Tibial artery (tissue), 4 donors: Measurements from ENCODE around the gene KCNK7.
A peak's percentile ranks its signal among the peaks of the same experiment; 100 is the strongest.

ENCODE experiments used
- DNase-seq, 2 donors: peaks; one replicate each; pipeline ENCODE4 v3.0.0-alpha.2; 2019
- H3K27ac ChIP-seq, 2 donors: fragments of 200-600 bp; sonication (generic) in 1 of 2; 1 replicate in 1 of 2; 2 replicates in 1 of 2; pipeline ENCODE4 v1.5.1; 2018 to 2019; ENCODE audit warnings: mild to moderate bottlenecking in 1 of 2
- H3K27me3 ChIP-seq, 2 donors: fragments of 200-600 bp; sonication (generic) in 1 of 2; one replicate each; pipeline versions ENCODE4 v1.5.1 to v1.6.0; 2016 to 2019
- H3K36me3 ChIP-seq, 3 donors: fragments of 200-600 bp; sonication (generic) in 2 of 3; one replicate each; pipeline ENCODE4 v1.5.1; 2016 to 2019; ENCODE audit warnings: mild to moderate bottlenecking in 2 of 3
- H3K4me1 ChIP-seq, 4 donors: fragments of 200-600 bp; sonication (generic) in 2 of 4; 1 replicate in 3 of 4; 2 replicates in 1 of 4; pipeline ENCODE4 v1.5.1; 2016 to 2019
- H3K4me3 ChIP-seq, 2 donors: fragments of 200-600 bp; sonication (generic) in 1 of 2; 1 replicate in 1 of 2; 2 replicates in 1 of 2; pipeline ENCODE4 v1.5.1; 2018 to 2019; ENCODE audit warnings: mild to moderate bottlenecking in 2 of 2
- H3K9me3 ChIP-seq, 3 donors: fragments of 200-600 bp; sonication (generic) in 1 of 3; one replicate each; pipeline ENCODE4 v1.5.1; 2016 to 2019
- CTCF ChIP-seq, 2 experiments: fragments of 200-600 bp in 1 of 2; fragments of 450-650 bp in 1 of 2; IDR thresholded peaks; one replicate each; pipeline ENCODE4 v1.5.1; 2017 to 2019; ENCODE audit warnings: antibody characterized with exemption in 2 of 2, mild to moderate bottlenecking in 1 of 2, moderate library complexity in 1 of 2
- intact Hi-C: fragments of 100-400 bp; cut with DNase I; formaldehyde crosslinking; loops from one replicate; pipeline ENCODE4 v1.15.0; 2023; ENCODE audit warnings: low total_unique reads

The KCNK7 gene

GRCh38 chr11:65578667-65579066 is 16.9 kb downstream of the KCNK7 start:
- H3K27ac ChIP-seq = peak overlapping the region; percentile 93 to 98
- no peak for DNase-seq
- no peaks in the 10 kb centered on the region for H3K9me3 ChIP-seq
- intact Hi-C loops = no loop called here
- no peak for TF ChIP-seq CTCF (IDR thresholded peaks at IDR 0.05)
- peaks cover 39 to 51% (median 49%) of the 10 kb centered on the region in 3 donors for H3K36me3 ChIP-seq
- peaks cover 0 to 53% (median 33%) of the 10 kb centered on the region in 4 donors for H3K4me1 ChIP-seq
- no peaks in the 10 kb centered on the region for H3K27me3 ChIP-seq
- H3K4me3 ChIP-seq = peak overlapping the region in 1 of 2 donors; percentile 96

GRCh38 chr11:65578134-65578533 is 17.5 kb downstream of the KCNK7 start:
- no peak for DNase-seq
- Histone ChIP-seq H3K27me3 (no peaks in the 10 kb centered on the region), H3K27ac (peak overlapping the region; percentile 93 to 98), H3K4me3 (peak overlapping the region; percentile 94 to 96), H3K4me1 (peaks cover 0 to 58% (median 38%) of the 10 kb centered on the region in 4 donors), H3K9me3 (no peaks in the 10 kb centered on the region), H3K36me3 (peaks cover 36 to 46% (median 43%) of the 10 kb centered on the region in 3 donors)
- TF ChIP-seq CTCF (IDR thresholded peaks at IDR 0.05) = no peak
- intact Hi-C loops = no loop called here

GRCh38 chr11:65577756-65578109 is 17.9 kb downstream of the KCNK7 start:
- intact Hi-C loops = no loop called here
- peak overlapping the region; percentile 93 to 98 for H3K27ac ChIP-seq
- H3K4me3 ChIP-seq = peak overlapping the region; percentile 94 to 96
- H3K4me1 ChIP-seq = peaks cover 0 to 61% (median 40%) of the 10 kb centered on the region in 4 donors
- peaks cover 36 to 42% (median 41%) of the 10 kb centered on the region in 3 donors for H3K36me3 ChIP-seq
- H3K9me3 ChIP-seq = no peaks in the 10 kb centered on the region
- no peak for TF ChIP-seq CTCF (IDR thresholded peaks at IDR 0.05)
- no peaks in the 10 kb centered on the region for H3K27me3 ChIP-seq
- DNase-seq = no peak

DNA sequence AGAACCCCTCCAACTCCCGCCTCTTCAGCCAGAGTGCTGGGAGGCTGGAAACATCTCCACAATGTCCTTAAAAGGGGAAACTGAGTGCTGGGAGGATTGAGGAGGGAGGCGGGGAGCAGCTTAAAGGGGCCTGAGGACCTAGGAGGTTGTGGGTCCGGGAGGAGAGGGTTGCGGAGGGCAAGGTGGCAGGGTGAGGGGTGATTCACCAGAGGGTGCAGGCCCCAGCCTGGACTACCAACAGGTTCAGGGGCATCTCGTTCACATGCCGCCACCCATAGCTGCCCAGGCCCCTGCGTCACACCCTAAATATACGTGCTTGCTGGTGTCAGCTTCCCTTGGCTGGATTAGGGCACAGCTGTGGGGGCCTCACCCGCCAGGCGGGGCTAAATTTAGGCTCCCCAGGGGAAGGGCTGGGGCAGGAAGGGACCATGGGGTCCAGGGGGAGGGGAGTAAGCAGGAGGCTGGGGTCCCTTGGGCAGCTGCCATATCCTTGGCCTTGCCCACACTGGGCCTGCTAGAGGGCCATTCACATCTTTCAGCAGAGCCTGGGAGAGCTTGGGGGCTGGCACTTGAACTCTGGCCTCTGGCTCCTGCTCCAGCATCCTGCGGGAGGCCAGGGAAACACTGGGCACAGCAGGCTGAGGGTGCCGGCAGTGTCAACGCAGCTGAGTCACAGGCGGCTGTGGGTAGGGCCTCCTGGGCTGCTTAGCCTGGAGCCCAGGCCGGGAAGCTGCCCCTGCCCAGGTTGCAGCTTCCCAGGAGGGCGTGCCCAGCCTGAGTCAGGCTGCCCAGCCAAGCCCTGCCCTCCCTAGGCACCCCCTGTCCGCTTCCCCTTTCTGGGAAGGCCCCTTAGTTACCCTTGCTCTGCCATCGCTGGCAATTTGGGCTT is 18.5 kb downstream of the KCNK7 start:
- peaks cover 0 to 63% (median 41%) of the 10 kb centered on the region in 4 donors for H3K4me1 ChIP-seq
- no peaks in the 10 kb centered on the region for H3K9me3 ChIP-seq
- TF ChIP-seq CTCF (IDR thresholded peaks at IDR 0.05) = no peak
- peak overlapping the region; percentile 93 to 98 for H3K27ac ChIP-seq
- DNase-seq = peak; percentile 80 to 95
- no peaks in the 10 kb centered on the region for H3K27me3 ChIP-seq
- H3K36me3 ChIP-seq = peaks cover 32 to 41% (median 35%) of the 10 kb centered on the region in 3 donors
- intact Hi-C loops = no loop called here
- H3K4me3 ChIP-seq = peak overlapping the region; percentile 94 to 96

DNA sequence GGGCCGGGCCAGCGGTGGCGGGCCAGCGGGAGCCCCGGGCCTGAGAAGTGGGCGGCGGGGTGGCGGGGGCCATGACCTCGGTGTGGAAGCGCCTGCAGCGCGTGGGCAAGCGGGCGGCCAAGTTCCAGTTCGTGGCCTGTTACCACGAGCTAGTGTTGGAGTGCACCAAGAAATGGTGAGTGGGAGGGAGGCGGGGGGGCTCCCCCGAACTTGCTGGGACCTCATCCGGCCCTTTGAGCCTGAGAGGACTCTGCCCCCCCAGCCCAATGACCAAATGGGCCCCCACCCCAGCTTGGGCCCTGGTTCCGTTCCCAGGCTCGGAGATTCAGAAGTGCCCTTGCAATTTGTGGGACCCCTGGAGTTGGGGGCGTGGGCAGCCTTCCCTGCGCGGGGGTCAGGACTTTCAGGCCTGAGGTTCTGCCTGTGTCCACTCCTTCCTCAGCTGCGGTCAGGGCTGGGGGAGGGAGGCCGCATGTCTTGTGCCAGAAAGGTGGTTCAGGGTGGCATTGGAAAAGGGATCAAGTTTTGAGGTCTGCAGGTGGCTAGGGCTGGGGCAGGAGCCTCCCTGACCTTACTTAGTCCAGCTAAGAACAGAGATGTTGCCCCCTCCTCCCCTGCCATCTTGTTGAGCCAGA is 19.3 kb downstream of the KCNK7 start:
- DNase-seq = no peak
- no peak for TF ChIP-seq CTCF (IDR thresholded peaks at IDR 0.05)
- H3K4me3 ChIP-seq = peak overlapping the region; percentile 94 to 96
- intact Hi-C loops = no loop called here
- H3K9me3 ChIP-seq = no peaks in the 10 kb centered on the region
- no peaks in the 10 kb centered on the region for H3K27me3 ChIP-seq
- H3K36me3 ChIP-seq = peaks cover 24 to 34% (median 27%) of the 10 kb centered on the region in 3 donors
- peaks cover 0 to 71% (median 48%) of the 10 kb centered on the region in 4 donors for H3K4me1 ChIP-seq
- peak overlapping the region; percentile 93 to 98 for H3K27ac ChIP-seq
